PC-3 (cell line): Measurements from ENCODE around the gene SLC39A5. TPM values are rescaled to one million over a fixed set of nuclear protein-coding genes. Genes with fewer than 3 reads are reported as not detected.
A peak's percentile ranks its signal among the peaks of the same experiment; 100 is the strongest.

ENCODE experiments used
- ATAC-seq: fragments of 200-7000 bp; cut with Tn5 transposase; 2 replicates; pipeline ENCODE4 v1.9.1; 2020; ENCODE audit warnings: mild to moderate bottlenecking, moderate library complexity
- BruUV-seq: library from RNA; stranded (reverse); fragments of 400-500 nt; replicated peaks from 2 replicates; lab custom pipeline; 2021; lab: Mats Ljungman, UMichigan
- CTCF ChIA-PET: fragments of 300-600 bp; sonication (Branson Sonifier 250); formaldehyde crosslinking; loops from one replicate; lab custom pipeline; 2022; ENCODE audit warnings: antibody characterized with exemption; lab: Charles Lee
- POLR2A ChIA-PET: fragments of 300-600 bp; sonication (Branson Sonifier 250); formaldehyde crosslinking; loops from one replicate; lab custom pipeline; 2022; ENCODE audit warnings: antibody characterized with exemption; ENCODE audit not compliant: unreplicated experiment; lab: Charles Lee
- DNase-seq: peaks from one replicate; pipeline ENCODE4 v3.0.0-alpha.2; 2015
- H2AFZ ChIP-seq: fragments of 300-600 bp; sonication (generic); 2 replicates; pipeline ENCODE4 v1.6.0; 2016; ENCODE audit warnings: antibody characterized with exemption, low read length
- H3F3A ChIP-seq: fragments of 300-600 bp; sonication (generic); one replicate; pipeline ENCODE4 v1.6.0; 2017; ENCODE audit warnings: antibody characterized with exemption, low read length, control low read depth, mild to moderate bottlenecking; ENCODE audit not compliant: unreplicated experiment
- H3K27ac ChIP-seq: fragments of 300-600 bp; sonication (generic); 2 replicates; pipeline ENCODE4 v1.5.1; 2016; ENCODE audit warnings: mild to moderate bottlenecking, low read length
- H3K27me3 ChIP-seq: fragments of 300-600 bp; sonication (generic); 2 replicates; pipeline ENCODE4 v1.6.1; 2016; ENCODE audit warnings: low read length, mixed read lengths
- H3K36me3 ChIP-seq: fragments of 300-600 bp; sonication (generic); 2 replicates; pipeline ENCODE4 v1.6.1; 2016; ENCODE audit warnings: low read depth, mixed run types, low read length, mixed read lengths
- H3K4me1 ChIP-seq: fragments of 300-600 bp; sonication (generic); 2 replicates; pipeline ENCODE4 v1.5.1; 2016; ENCODE audit warnings: low read length; ENCODE audit not compliant: insufficient read depth
- H3K4me2 ChIP-seq: fragments of 300-600 bp; sonication (generic); 2 replicates; pipeline ENCODE4 v1.6.0; 2016; ENCODE audit warnings: low read length
- H3K4me3 ChIP-seq: fragments of 300-600 bp; sonication (generic); 2 replicates; pipeline ENCODE4 v1.5.1; 2016; ENCODE audit warnings: mild to moderate bottlenecking, low read length, mixed read lengths
- H3K79me2 ChIP-seq: fragments of 300-600 bp; sonication (generic); 2 replicates; pipeline ENCODE4 v1.6.1; 2017; ENCODE audit warnings: low read length, mixed read lengths
- H3K9ac ChIP-seq: fragments of 300-600 bp; sonication (generic); 2 replicates; pipeline ENCODE4 v1.6.0; 2016; ENCODE audit warnings: mild to moderate bottlenecking, low read length
- H3K9me2 ChIP-seq: fragments of 300-600 bp; sonication (generic); replicated peaks from 2 replicates; pipeline ENCODE4 v1.6.1; 2016; ENCODE audit warnings: mixed run types, low read length, mixed read lengths
- H3K9me3 ChIP-seq: fragments of 300-600 bp; sonication (generic); 2 replicates; pipeline ENCODE4 v1.6.1; 2016; ENCODE audit warnings: low read length, mixed read lengths
- H4K20me1 ChIP-seq: fragments of 300-600 bp; sonication (generic); 2 replicates; pipeline ENCODE4 v1.6.1; 2016; ENCODE audit warnings: low read length, mixed read lengths
- CTCF ChIP-seq: fragments of 300-600 bp; sonication (generic); conservative IDR thresholded peaks from 2 replicates; pipeline ENCODE4 v1.5.1; 2017; ENCODE audit warnings: antibody characterized with exemption, low read depth, mild to moderate bottlenecking, low read length
- EZH2 ChIP-seq: fragments of 300-600 bp; sonication (generic); IDR thresholded peaks from one replicate; pipeline ENCODE4 v1.6.1; 2017; ENCODE audit warnings: antibody characterized with exemption, mild to moderate bottlenecking, low read length; ENCODE audit not compliant: unreplicated experiment
- EZH2phosphoT487 ChIP-seq: fragments of 300-600 bp; sonication (generic); IDR thresholded peaks from 2 replicates; pipeline ENCODE4 v1.6.1; 2018; ENCODE audit warnings: mild to moderate bottlenecking, antibody characterized with exemption, low read length, borderline replicate concordance
- intact Hi-C: fragments of 100-400 bp; cut with micrococcal nuclease; formaldehyde crosslinking; loops from 2 replicates; pipeline ENCODE4 v1.9.0; 2023
- total RNA-seq: library from RNA; depleted of rRNA; stranded (reverse); fragments of >200 nt; gene quantifications from 2 replicates; pipeline ENCODE4 v1.2.3, GENCODE V29; 2014

Gene SLC39A5
- total RNA-seq, 1 experiment from 2014 or later: 0.18 TPM

- no peak overlapping the region for H3K9ac ChIP-seq
- no TSS peak for BruUV-seq
Observed at GRCh38 chr12:56219840-56220239, 10.0 kb upstream of the SLC39A5 start.

GRCh38 chr12:56220611-56221231 lies 9.1 kb upstream of the SLC39A5 start:
- no TSS peak for BruUV-seq
- peak overlapping the region; percentile 89 for H2AFZ ChIP-seq
- ChIA-PET CTCF (interaction anchor here (0.6 kb wide), 2 partner anchors 14 to 118 kb away, joined by 3 read pairs; partner anchors contain the start of gene IL23A), POLR2A (interaction anchor here (0.7 kb wide), 1 partner anchor 31 kb away, joined by 18 read pairs; no protein-coding TSS in a partner anchor)
- no peaks in the 10 kb centered on the region for H3K9me3 ChIP-seq
- no peaks in the 10 kb centered on the region for H4K20me1 ChIP-seq
- ATAC-seq: no peak
- no peaks in the 10 kb centered on the region for H3K27me3 ChIP-seq
- peak overlapping the region; percentile 81 for H3K27ac ChIP-seq
- peak overlapping the region; percentile 90 for H3K4me3 ChIP-seq
- peak overlapping the region; percentile 82 for H3K9ac ChIP-seq
- H3K4me1 ChIP-seq: peaks cover 22% of the 10 kb centered on the region
- H3K79me2 ChIP-seq: peaks cover 34% of the 10 kb centered on the region
- H3K36me3 ChIP-seq: no peaks in the 10 kb centered on the region
- H3K4me2 ChIP-seq: peak overlapping the region; percentile 94
- no peaks in the 10 kb centered on the region for H3F3A ChIP-seq
- no peaks in the 10 kb centered on the region for H3K9me2 ChIP-seq
- intact Hi-C loops: loop anchor here (5.0 kb wide), 1 partner anchor 47 kb away; the partner anchor contains the start of gene COQ10A
- peak; percentile 33 for DNase-seq
- TF ChIP-seq CTCF: no peak
- TF ChIP-seq EZH2phosphoT487: no peak
- no peak for TF ChIP-seq EZH2

More at GRCh38 chr12:56219840-56220239, 10.0 kb upstream of the SLC39A5 start:
- Histone ChIP-seq H2AFZ (no peak overlapping the region), H3F3A (no peaks in the 10 kb centered on the region), H4K20me1 (no peaks in the 10 kb centered on the region), H3K27me3 (no peaks in the 10 kb centered on the region), H3K79me2 (peaks cover 25% of the 10 kb centered on the region), H3K27ac (no peak overlapping the region), H3K4me2 (peak overlapping the region; percentile 94; the same call in 1 of the 2 replicates), H3K4me1 (peaks cover 14% of the 10 kb centered on the region), H3K4me3 (0 out of 2 replicates have a peak overlapping the region, but pooled peaks have one; percentile 90), H3K9me3 (no peaks in the 10 kb centered on the region), H3K9me2 (no peaks in the 10 kb centered on the region), H3K36me3 (no peaks in the 10 kb centered on the region; the same call in 1 of the 2 replicates)
- CTCF ChIA-PET: no interaction called here
- no peak for ATAC-seq
- intact Hi-C loops: loop anchor here (5.0 kb wide), 1 partner anchor 47 kb away; the partner anchor contains the start of gene COQ10A
- POLR2A ChIA-PET: interaction anchor here (0.7 kb wide), 1 partner anchor 30 kb away, joined by 18 read pairs; no protein-coding TSS in a partner anchor
- TF ChIP-seq EZH2 (no peak), CTCF (no peak), EZH2phosphoT487 (no peak)
- DNase-seq: no peak
